HepG2 (cell line): ENCODE results near the gene GHRH. TPM values are rescaled to one million over a fixed set of nuclear protein-coding genes. Genes with fewer than 3 reads are reported as not detected.

Experiments used
- DNMT1 ChIP-seq: sonication (generic); formaldehyde crosslinking; IDR thresholded peaks from 2 replicates; pipeline ENCODE4 v1.5.1; 2020; ENCODE audit warnings: mild to moderate bottlenecking, missing genetic modification reagents
- ERF ChIP-seq: IDR thresholded peaks from 2 replicates; pipeline ENCODE4 v1.6.1; 2018; ENCODE audit warnings: missing biosample characterization, missing genetic modification reagents
- HES4 ChIP-seq: sonication (generic); formaldehyde crosslinking; IDR thresholded peaks from 2 replicates; pipeline ENCODE4 v1.9.0; 2021; ENCODE audit warnings: mild to moderate bottlenecking, missing genetic modification reagents, borderline replicate concordance
- HNF4G ChIP-seq, 2 experiments: sonication (generic) in 1 of 2; formaldehyde crosslinking in 1 of 2; IDR thresholded peaks; 2 replicates each; pipeline versions ENCODE4 v1.4.0 to v1.6.1; 2011 to 2020; ENCODE audit warnings: borderline replicate concordance in 2 of 2, low read depth in 2 of 2, mild to moderate bottlenecking in 2 of 2, low read length in 1 of 2, missing genetic modification reagents in 1 of 2, moderate library complexity in 1 of 2
- KIAA2018 ChIP-seq: sonication (generic); formaldehyde crosslinking; IDR thresholded peaks from 2 replicates; pipeline ENCODE4 v1.5.0; 2020; ENCODE audit warnings: mild to moderate bottlenecking, missing genetic modification reagents, borderline replicate concordance
- MEIS1 ChIP-seq: sonication (generic); formaldehyde crosslinking; IDR thresholded peaks from 2 replicates; pipeline ENCODE4 v1.9.0; 2021; ENCODE audit warnings: mild to moderate bottlenecking, missing genetic modification reagents, moderate library complexity, borderline replicate concordance
- RARA ChIP-seq: IDR thresholded peaks from 2 replicates; pipeline ENCODE4 v1.6.1; 2016; ENCODE audit warnings: missing genetic modification reagents, missing compliant biosample characterization
- RFXANK ChIP-seq: IDR thresholded peaks from 2 replicates; pipeline ENCODE4 v1.6.1; 2016
- SETDB1 ChIP-seq: sonication (generic); formaldehyde crosslinking; IDR thresholded peaks from 2 replicates; pipeline ENCODE4 v1.5.1; 2020; ENCODE audit warnings: missing genetic modification reagents, mild to moderate bottlenecking, borderline replicate concordance
- ZBTB38 ChIP-seq: sonication (generic); formaldehyde crosslinking; IDR thresholded peaks from 2 replicates; pipeline ENCODE4 v1.5.1; 2020; ENCODE audit warnings: mild to moderate bottlenecking, missing genetic modification reagents
- ZBTB8A ChIP-seq: sonication (generic); formaldehyde crosslinking; IDR thresholded peaks from 2 replicates; pipeline ENCODE4 v1.4.0; 2020; ENCODE audit warnings: mild to moderate bottlenecking, low read depth, missing genetic modification reagents, borderline replicate concordance
- ZNF414 ChIP-seq: sonication (generic); formaldehyde crosslinking; IDR thresholded peaks from 2 replicates; pipeline ENCODE4 v1.5.0; 2020; ENCODE audit warnings: missing genetic modification reagents
- ZNF598 ChIP-seq: sonication (generic); formaldehyde crosslinking; IDR thresholded peaks from 2 replicates; pipeline ENCODE4 v1.5.1; 2020; ENCODE audit warnings: mild to moderate bottlenecking, missing genetic modification reagents, borderline replicate concordance
- ZNF891 ChIP-seq: sonication (generic); formaldehyde crosslinking; IDR thresholded peaks from 2 replicates; pipeline ENCODE4 v1.5.0; 2020; ENCODE audit warnings: mild to moderate bottlenecking, missing genetic modification reagents
- polyA plus RNA-seq, 8 experiments: library from polyadenylated mRNA; depleted of rRNA in 3 of 8; stranded (reverse) in 7 of 8; unstranded in 1 of 8; fragments of >200 nt; fragmentation: Illumina TruSeq in 4 of 8; extraction: Trizol in 4 of 8; gene quantifications; 2 replicates each; pipeline versions ENCODE4 v1.2.1 to v1.2.3, GENCODE V29; 2011 to 2016; ENCODE audit warnings: low read depth in 4 of 8, missing spikeins in 1 of 8, mixed read lengths in 1 of 8; ENCODE audit not compliant: insufficient read depth in 1 of 8
- total RNA-seq, 5 experiments: library from RNA; depleted of rRNA; stranded (reverse); fragments of >200 nt; fragmentation: Illumina TruSeq; extraction: Trizol; gene quantifications; 2 replicates each; pipeline ENCODE4 v1.2.3, GENCODE V29; 2016; ENCODE audit warnings: low read depth in 1 of 5
- TF ChIP-seq, protein P1 (sequence below): sonication (generic); formaldehyde crosslinking; IDR thresholded peaks from 2 replicates; pipeline ENCODE4 v1.4.0; 2020; ENCODE audit warnings: missing genetic modification reagents

The GHRH gene
- total and polyA plus RNA-seq, 2 of the 13 experiments (the other 11 are each of a cell fraction or from before 2014, with no cell fraction given), result not detected

- TF ChIP-seq ZNF891 (peak; percentile 40; the same call in 1 of the 2 replicates), MEIS1 (CRISPR knock-in tag) (peak; percentile 53; the same call in 1 of the 2 replicates), RFXANK (no peak), HES4 (CRISPR knock-in tag) (no peak), ZNF414 (CRISPR knock-in tag) (peak; percentile 64; the same call in 1 of the 2 replicates), RARA (CRISPR knock-in tag) (peak; percentile 30; the same call in 1 of the 2 replicates), ERF (CRISPR knock-in tag) (0 out of 2 replicates have a peak, but pooled peaks have one; percentile 24), SETDB1 (CRISPR knock-in tag) (0 out of 2 replicates have a peak, but pooled peaks have one; percentile 7), HNF4G (IDR thresholded peaks at IDR 0.05; ENCODE audit: borderline replicate concordance, low read depth, low read length) (peak; percentile 61), HNF4G (CRISPR knock-in tag; IDR thresholded peaks at IDR 0.05; ENCODE audit: borderline replicate concordance, low read depth) (no peak), KIAA2018 (CRISPR knock-in tag) (no peak), ZNF598 (0 out of 2 replicates have a peak, but pooled peaks have one; percentile 46), ZBTB8A (no peak), ZBTB38 (CRISPR knock-in tag) (peak; percentile 70; the same call in 1 of the 2 replicates), DNMT1 (CRISPR knock-in tag) (0 out of 2 replicates have a peak, but pooled peaks have one; percentile 63)
- TF ChIP-seq, protein P1, sequence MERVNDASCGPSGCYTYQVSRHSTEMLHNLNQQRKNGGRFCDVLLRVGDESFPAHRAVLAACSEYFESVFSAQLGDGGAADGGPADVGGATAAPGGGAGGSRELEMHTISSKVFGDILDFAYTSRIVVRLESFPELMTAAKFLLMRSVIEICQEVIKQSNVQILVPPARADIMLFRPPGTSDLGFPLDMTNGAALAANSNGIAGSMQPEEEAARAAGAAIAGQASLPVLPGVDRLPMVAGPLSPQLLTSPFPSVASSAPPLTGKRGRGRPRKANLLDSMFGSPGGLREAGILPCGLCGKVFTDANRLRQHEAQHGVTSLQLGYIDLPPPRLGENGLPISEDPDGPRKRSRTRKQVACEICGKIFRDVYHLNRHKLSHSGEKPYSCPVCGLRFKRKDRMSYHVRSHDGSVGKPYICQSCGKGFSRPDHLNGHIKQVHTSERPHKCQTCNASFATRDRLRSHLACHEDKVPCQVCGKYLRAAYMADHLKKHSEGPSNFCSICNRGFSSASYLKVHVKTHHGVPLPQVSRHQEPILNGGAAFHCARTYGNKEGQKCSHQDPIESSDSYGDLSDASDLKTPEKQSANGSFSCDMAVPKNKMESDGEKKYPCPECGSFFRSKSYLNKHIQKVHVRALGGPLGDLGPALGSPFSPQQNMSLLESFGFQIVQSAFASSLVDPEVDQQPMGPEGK, result peak; percentile 47
These were observed 38.3 kb upstream of the GHRH start (continued) for GRCh38 chr20:37299718-37300528.
